Peyer's patch (tissue), 4 donors: Measurements from ENCODE around the gene PSMD8. TPM values are rescaled to one million over a fixed set of nuclear protein-coding genes. Genes with fewer than 3 reads are reported as not detected.

Source experiments
- DNase-seq, 3 donors: peaks; one replicate each; pipeline ENCODE4 v3.0.0-alpha.2; 2017 to 2019
- H3K27ac ChIP-seq, 4 donors: fragments of 200-600 bp; sonication (generic); one replicate each; pipeline ENCODE4 v1.5.1; 2016 to 2019
- H3K27me3 ChIP-seq, 2 donors: fragments of 200-600 bp; sonication (generic); one replicate each; pipeline ENCODE4 v1.5.1; 2019
- H3K36me3 ChIP-seq, 3 donors: fragments of 200-600 bp; sonication (generic); one replicate each; pipeline ENCODE4 v1.5.1; 2016 to 2019
- H3K4me1 ChIP-seq, 4 donors: fragments of 200-600 bp; sonication (generic); one replicate each; pipeline ENCODE4 v1.5.1; 2016 to 2019
- H3K4me3 ChIP-seq, 4 donors: fragments of 200-600 bp; sonication (generic); 1 replicate in 3 of 4; 2 replicates in 1 of 4; pipeline ENCODE4 v1.5.1; 2016 to 2019; ENCODE audit warnings: mild to moderate bottlenecking in 1 of 4
- H3K9me3 ChIP-seq, 4 donors: fragments of 200-600 bp; sonication (generic); one replicate each; pipeline ENCODE4 v1.5.1; 2016 to 2019; ENCODE audit warnings: mild to moderate bottlenecking in 1 of 4
- CTCF ChIP-seq, 6 experiments: fragments of 450-650 bp in 4 of 6; fragments of 200-600 bp in 2 of 6; sonication (generic) in 1 of 6; IDR thresholded peaks; one replicate each; pipeline ENCODE4 v1.5.1; 2017 to 2019; ENCODE audit warnings: antibody characterized with exemption in 6 of 6, mild to moderate bottlenecking in 3 of 6, moderate library complexity in 1 of 6
- POLR2A ChIP-seq, 2 donors: fragments of 450-650 bp; IDR thresholded peaks; one replicate each; pipeline ENCODE4 v1.5.1; 2017; ENCODE audit warnings: antibody characterized with exemption in 2 of 2, mild to moderate bottlenecking in 2 of 2, moderate library complexity in 2 of 2
- total RNA-seq, 4 donors: library from RNA; depleted of rRNA; stranded (reverse); fragments of >200 nt; gene quantifications; one replicate each; pipeline ENCODE4 v1.1.0, GENCODE V29; 2016

Gene PSMD8
- total RNA-seq, 4 donors from 2014 or later = 118 to 211 (median 164) TPM

- no peaks in the 10 kb centered on the region for H3K9me3 ChIP-seq
- DNase-seq = no peak
- H3K4me1 ChIP-seq = peaks cover 4 to 34% (median 22%) of the 10 kb centered on the region in 4 donors
- no peak overlapping the region for H3K27ac ChIP-seq
- H3K4me3 ChIP-seq = no peak overlapping the region
- no peaks in the 10 kb centered on the region for H3K27me3 ChIP-seq
- TF ChIP-seq CTCF (IDR thresholded peaks at IDR 0.05) (no peak), POLR2A (IDR thresholded peaks at IDR 0.05) (no peak)
- H3K36me3 ChIP-seq = peaks cover 0 to 61% (median 0%) of the 10 kb centered on the region in 3 donors
Measured at GRCh38 chr19:38383743-38384142, 9.4 kb downstream of the PSMD8 start.

GRCh38 chr19:38384209-38385027 lies 10.0 kb downstream of the PSMD8 start:
- DNase-seq = no peak
- TF ChIP-seq CTCF (IDR thresholded peaks at IDR 0.05) = peak in 2 of 6 experiments; percentile 18 to 24
- TF ChIP-seq POLR2A (IDR thresholded peaks at IDR 0.05) = no peak
- Histone ChIP-seq H3K4me1 (peaks cover 4 to 40% (median 27%) of the 10 kb centered on the region in 4 donors), H3K36me3 (peaks cover 0 to 54% (median 0%) of the 10 kb centered on the region in 3 donors), H3K9me3 (no peaks in the 10 kb centered on the region), H3K27me3 (no peaks in the 10 kb centered on the region), H3K4me3 (no peak overlapping the region), H3K27ac (no peak overlapping the region)

GRCh38 chr19:38385057-38385803 lies 10.9 kb downstream of the PSMD8 start:
- Histone ChIP-seq H3K4me1 (peaks cover 4 to 40% (median 27%) of the 10 kb centered on the region in 4 donors), H3K9me3 (no peaks in the 10 kb centered on the region), H3K27me3 (no peaks in the 10 kb centered on the region), H3K27ac (no peak overlapping the region), H3K4me3 (no peak overlapping the region), H3K36me3 (peaks cover 0 to 46% (median 0%) of the 10 kb centered on the region in 3 donors)
- TF ChIP-seq POLR2A (IDR thresholded peaks at IDR 0.05) (no peak), CTCF (IDR thresholded peaks at IDR 0.05) (no peak)
- no peak for DNase-seq

- TF ChIP-seq POLR2A (IDR thresholded peaks at IDR 0.05) = no peak
- Histone ChIP-seq H3K27me3 (no peaks in the 10 kb centered on the region), H3K9me3 (no peaks in the 10 kb centered on the region), H3K4me3 (peak overlapping the region in 1 of 4 donors; percentile 3), H3K27ac (no peak overlapping the region), H3K4me1 (peaks cover 4 to 40% (median 27%) of the 10 kb centered on the region in 4 donors), H3K36me3 (peaks cover 0 to 40% (median 0%) of the 10 kb centered on the region in 3 donors)
- DNase-seq = no peak
Measured at GRCh38 chr19:38385804-38386257, 11.5 kb downstream of the PSMD8 start.

- Histone ChIP-seq H3K9me3 (no peaks in the 10 kb centered on the region), H3K27ac (peak overlapping the region in 2 of 4 donors; percentile 90 to 95), H3K4me1 (peaks cover 4 to 40% (median 27%) of the 10 kb centered on the region in 4 donors), H3K36me3 (peaks cover 0 to 34% (median 0%) of the 10 kb centered on the region in 3 donors), H3K27me3 (no peaks in the 10 kb centered on the region), H3K4me3 (peak overlapping the region; percentile 3 to 74 (median 44))
- TF ChIP-seq POLR2A (IDR thresholded peaks at IDR 0.05) (no peak), CTCF (IDR thresholded peaks at IDR 0.05) (no peak)
- no peak for DNase-seq
Measured at GRCh38 chr19:38386300-38386970, 12.1 kb downstream of the PSMD8 start.
